ENCODE measurements around the gene SAMD5. TPM values are rescaled to one million over a fixed set of nuclear protein-coding genes. Genes with fewer than 3 reads are reported as not detected.

The SAMD5 gene
- total and polyA plus RNA-seq, 7 donors: 0.68 to 6.8 (median 1.1) TPM

DNA sequence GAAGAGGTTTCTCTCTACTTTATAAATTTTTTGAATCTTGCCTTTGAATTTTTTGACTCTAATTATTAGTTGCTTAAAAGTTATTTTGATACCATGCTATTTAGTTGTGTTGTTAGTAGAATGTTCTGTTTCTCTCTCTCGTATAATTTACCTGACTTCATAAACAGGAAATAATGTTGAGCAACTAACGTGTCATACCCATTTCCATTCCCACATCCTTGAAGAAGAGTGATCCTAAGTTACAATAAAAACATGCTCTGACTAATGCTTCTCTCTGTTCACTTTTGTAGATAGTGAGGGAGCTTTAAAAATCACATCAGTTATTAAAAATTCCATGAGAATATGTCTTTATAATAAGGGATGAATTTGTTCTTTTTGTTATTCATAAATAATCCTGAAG, 69.7 kb downstream of the SAMD5 start:
- Histone ChIP-seq H3K27ac (no peak overlapping the region), H3K36me3 (no peaks in the 10 kb centered on the region), H3K4me1 (peaks cover 0 to 12% (median 2%) of the 10 kb centered on the region in 4 donors), H3K4me3 (no peak overlapping the region), H3K9me3 (no peaks in the 10 kb centered on the region), H3K27me3 (no peaks in the 10 kb centered on the region)
- TF ChIP-seq POLR2AphosphoS5 (IDR thresholded peaks at IDR 0.05) (no peak), POLR2A (IDR thresholded peaks at IDR 0.05) (no peak), EP300 (IDR thresholded peaks at IDR 0.05) (no peak)
- TF ChIP-seq, protein P1, sequence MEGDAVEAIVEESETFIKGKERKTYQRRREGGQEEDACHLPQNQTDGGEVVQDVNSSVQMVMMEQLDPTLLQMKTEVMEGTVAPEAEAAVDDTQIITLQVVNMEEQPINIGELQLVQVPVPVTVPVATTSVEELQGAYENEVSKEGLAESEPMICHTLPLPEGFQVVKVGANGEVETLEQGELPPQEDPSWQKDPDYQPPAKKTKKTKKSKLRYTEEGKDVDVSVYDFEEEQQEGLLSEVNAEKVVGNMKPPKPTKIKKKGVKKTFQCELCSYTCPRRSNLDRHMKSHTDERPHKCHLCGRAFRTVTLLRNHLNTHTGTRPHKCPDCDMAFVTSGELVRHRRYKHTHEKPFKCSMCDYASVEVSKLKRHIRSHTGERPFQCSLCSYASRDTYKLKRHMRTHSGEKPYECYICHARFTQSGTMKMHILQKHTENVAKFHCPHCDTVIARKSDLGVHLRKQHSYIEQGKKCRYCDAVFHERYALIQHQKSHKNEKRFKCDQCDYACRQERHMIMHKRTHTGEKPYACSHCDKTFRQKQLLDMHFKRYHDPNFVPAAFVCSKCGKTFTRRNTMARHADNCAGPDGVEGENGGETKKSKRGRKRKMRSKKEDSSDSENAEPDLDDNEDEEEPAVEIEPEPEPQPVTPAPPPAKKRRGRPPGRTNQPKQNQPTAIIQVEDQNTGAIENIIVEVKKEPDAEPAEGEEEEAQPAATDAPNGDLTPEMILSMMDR (IDR thresholded peaks at IDR 0.05): no peak
- DNase-seq: no peak
- intact Hi-C loops (cut with DNase I): no loop called here
- WGBS, 2 donors: 84 to 86% methylated on average over 2 of the region's 2 CpGs

- no peak for DNase-seq
- 92 to 94% methylated on average over 2 of the region's 2 CpGs for WGBS, 2 donors
- no peaks in the 10 kb centered on the region for H3K9me3 ChIP-seq
- no peak overlapping the region for H3K27ac ChIP-seq
- no peak for TF ChIP-seq EP300 (IDR thresholded peaks at IDR 0.05)
- TF ChIP-seq, protein P1 (IDR thresholded peaks at IDR 0.05): no peak
- no peak for TF ChIP-seq POLR2AphosphoS5 (IDR thresholded peaks at IDR 0.05)
- TF ChIP-seq POLR2A (IDR thresholded peaks at IDR 0.05): no peak
- intact Hi-C loops (cut with DNase I): no loop called here
- no peaks in the 10 kb centered on the region for H3K27me3 ChIP-seq
- no peak overlapping the region for H3K4me3 ChIP-seq
- H3K36me3 ChIP-seq: no peaks in the 10 kb centered on the region
- H3K4me1 ChIP-seq: peaks cover 0 to 12% (median 2%) of the 10 kb centered on the region in 4 donors
Measured at GRCh38 chr6:147578883-147579282, 70.4 kb downstream of the SAMD5 start.

DNA sequence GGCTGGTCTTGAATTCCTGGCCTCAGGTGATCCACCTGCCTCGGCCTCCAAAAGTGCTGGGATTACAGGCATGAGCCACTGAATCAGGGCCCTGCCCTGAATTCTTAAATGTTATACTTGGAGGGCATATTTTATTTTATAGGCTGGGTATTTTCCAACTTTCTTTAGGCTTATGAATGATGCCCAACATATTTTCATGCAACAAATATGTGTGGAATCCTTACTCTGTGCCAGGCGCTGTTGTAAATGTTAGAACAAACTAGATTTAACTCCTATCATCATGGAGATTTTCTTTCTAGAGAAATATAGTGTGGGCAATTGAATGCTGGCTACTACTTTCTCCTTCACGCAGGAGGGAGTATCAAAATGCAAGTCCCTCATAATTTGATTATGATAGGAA, 71.2 kb downstream of the SAMD5 start:
- TF ChIP-seq POLR2AphosphoS5 (IDR thresholded peaks at IDR 0.05) (no peak), POLR2A (IDR thresholded peaks at IDR 0.05) (no peak), EP300 (IDR thresholded peaks at IDR 0.05) (no peak)
- TF ChIP-seq, protein P1 (IDR thresholded peaks at IDR 0.05): no peak
- no peak overlapping the region for H3K4me3 ChIP-seq
- no peaks in the 10 kb centered on the region for H3K27me3 ChIP-seq
- WGBS, 2 donors: 85 to 93% methylated on average over 3 of the region's 3 CpGs
- DNase-seq: no peak
- no peaks in the 10 kb centered on the region for H3K36me3 ChIP-seq
- H3K9me3 ChIP-seq: no peaks in the 10 kb centered on the region
- intact Hi-C loops (cut with DNase I): no loop called here
- peaks cover 0 to 12% (median 2%) of the 10 kb centered on the region in 4 donors for H3K4me1 ChIP-seq
- H3K27ac ChIP-seq: no peak overlapping the region

- WGBS, 2 donors: 89 to 97% methylated on average over 1 of the region's 1 CpG
- Histone ChIP-seq H3K36me3 (no peaks in the 10 kb centered on the region), H3K4me1 (peaks cover 0 to 18% (median 5%) of the 10 kb centered on the region in 4 donors), H3K27ac (no peak overlapping the region), H3K4me3 (no peak overlapping the region), H3K9me3 (no peaks in the 10 kb centered on the region), H3K27me3 (no peaks in the 10 kb centered on the region)
- TF ChIP-seq, protein P1 (IDR thresholded peaks at IDR 0.05): no peak
- TF ChIP-seq EP300 (IDR thresholded peaks at IDR 0.05) (no peak), POLR2A (IDR thresholded peaks at IDR 0.05) (no peak), POLR2AphosphoS5 (IDR thresholded peaks at IDR 0.05) (no peak)
- DNase-seq: no peak
- intact Hi-C loops (cut with DNase I): no loop called here
Measured at GRCh38 chr6:147582991-147583390, 74.5 kb downstream of the SAMD5 start.

DNA sequence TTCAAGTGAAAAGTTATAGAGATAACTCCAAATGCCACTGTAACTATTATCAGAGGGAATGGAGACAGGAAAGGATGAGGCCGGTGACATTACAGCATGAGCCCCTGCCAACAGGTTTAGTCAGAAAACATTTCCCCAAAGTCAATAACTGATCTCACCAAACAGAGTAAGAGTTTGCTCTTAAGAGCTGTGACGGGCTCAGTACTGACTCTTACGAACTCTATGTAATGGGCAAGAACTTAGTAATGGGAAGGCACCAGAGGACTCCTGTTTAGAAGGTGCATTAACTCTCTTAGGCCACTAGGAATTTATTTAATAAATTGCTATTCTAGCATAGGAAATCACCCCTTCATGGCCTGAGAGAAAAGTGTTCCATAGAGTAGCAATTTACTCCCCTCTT, 76.8 kb downstream of the SAMD5 start:
- Histone ChIP-seq H3K9me3 (no peaks in the 10 kb centered on the region), H3K4me3 (no peak overlapping the region), H3K4me1 (peaks cover 0 to 9% (median 5%) of the 10 kb centered on the region in 4 donors), H3K27ac (no peak overlapping the region), H3K36me3 (no peaks in the 10 kb centered on the region), H3K27me3 (no peaks in the 10 kb centered on the region)
- WGBS, 2 donors: 90 to 95% methylated on average over 3 of the region's 3 CpGs
- TF ChIP-seq POLR2AphosphoS5 (IDR thresholded peaks at IDR 0.05): no peak
- no peak for DNase-seq
- intact Hi-C loops (cut with DNase I): no loop called here

Measured in sigmoid colon (tissue), 7 donors.